Neuronal stem cell (in vitro differentiated cells): ENCODE results near the gene DDX3X.

Experiments used
- DNase-seq: peaks from one replicate; pipeline ENCODE4 v3.0.0-alpha.2; 2013; ENCODE audit warnings: low spot score
- H2AFZ ChIP-seq: one replicate; pipeline ENCODE4 v1.6.1; 2013; ENCODE audit warnings: mild to moderate bottlenecking, low read length, inconsistent platforms
- H2AK5ac ChIP-seq: 2 replicates; pipeline ENCODE4 v1.6.1; 2013; ENCODE audit warnings: low read depth, mild to moderate bottlenecking, inconsistent platforms, low read length, moderate library complexity, mixed read lengths
- H2BK120ac ChIP-seq: 2 replicates; pipeline ENCODE4 v1.6.1; 2013; ENCODE audit warnings: low read depth, mild to moderate bottlenecking, inconsistent platforms, low read length, moderate library complexity, mixed read lengths
- H2BK12ac ChIP-seq: one replicate; pipeline ENCODE4 v1.6.1; 2013; ENCODE audit warnings: low read length, inconsistent platforms
- H2BK15ac ChIP-seq: 2 replicates; pipeline ENCODE4 v1.6.1; 2013; ENCODE audit warnings: mild to moderate bottlenecking, low read length, inconsistent platforms, mixed read lengths
- H2BK5ac ChIP-seq: one replicate; pipeline ENCODE4 v1.6.1; 2013; ENCODE audit warnings: inconsistent platforms, mild to moderate bottlenecking, low read length, moderate library complexity
- H3K14ac ChIP-seq: one replicate; pipeline ENCODE4 v1.6.1; 2013; ENCODE audit warnings: low read length, inconsistent platforms
- H3K18ac ChIP-seq: 2 replicates; pipeline ENCODE4 v1.6.1; 2013; ENCODE audit warnings: low read length, inconsistent platforms
- H3K23ac ChIP-seq: 2 replicates; pipeline ENCODE4 v1.6.1; 2013; ENCODE audit warnings: low read depth, mild to moderate bottlenecking, mixed read lengths, low read length, inconsistent platforms; ENCODE audit not compliant: poor library complexity
- H3K27ac ChIP-seq: replicated peaks from 3 replicates; pipeline ENCODE4 v1.5.1; 2013; ENCODE audit warnings: low read length, inconsistent platforms
- H3K27me3 ChIP-seq, 3 experiments: 2 replicates each; pipeline ENCODE4 v1.6.1; 2013; ENCODE audit warnings: low read length in 3 of 3, mild to moderate bottlenecking in 2 of 3, inconsistent platforms in 1 of 3, low read depth in 1 of 3, mixed read lengths in 1 of 3, moderate library complexity in 1 of 3; ENCODE audit not compliant: control insufficient read depth in 3 of 3, insufficient read depth in 3 of 3
- H3K36me3 ChIP-seq, 2 donors: replicated peaks in 1 of 2; 2 replicates each; pipeline ENCODE4 v1.6.1; 2013; ENCODE audit warnings: low read length in 2 of 2; ENCODE audit not compliant: control insufficient read depth in 2 of 2, insufficient read depth in 2 of 2
- H3K4ac ChIP-seq: 2 replicates; pipeline ENCODE4 v1.6.1; 2013; ENCODE audit warnings: inconsistent platforms, mild to moderate bottlenecking, low read length, moderate library complexity
- H3K4me1 ChIP-seq, 2 donors: 1 replicate in 1 of 2; 2 replicates in 1 of 2; pipeline ENCODE4 v1.6.1; 2013; ENCODE audit warnings: low read length in 2 of 2, low read depth in 1 of 2; ENCODE audit not compliant: control insufficient read depth in 2 of 2, insufficient read depth in 1 of 2
- H3K4me2 ChIP-seq: one replicate; pipeline ENCODE4 v1.6.1; 2013; ENCODE audit warnings: mild to moderate bottlenecking, low read length, inconsistent platforms; ENCODE audit not compliant: insufficient read depth, poor library complexity, severe bottlenecking
- H3K4me3 ChIP-seq, 2 donors: 2 replicates each; pipeline ENCODE4 v1.5.1; 2013; ENCODE audit warnings: low read length in 2 of 2, mild to moderate bottlenecking in 2 of 2, inconsistent platforms in 1 of 2, moderate library complexity in 1 of 2
- H3K79me1 ChIP-seq: one replicate; pipeline ENCODE4 v1.6.1; 2013; ENCODE audit warnings: low read depth, mild to moderate bottlenecking, inconsistent platforms, low read length, moderate library complexity
- H3K9ac ChIP-seq: one replicate; pipeline ENCODE4 v1.6.1; 2013; ENCODE audit warnings: mild to moderate bottlenecking, low read depth, low read length, inconsistent platforms; ENCODE audit not compliant: poor library complexity
- H3K9me3 ChIP-seq, 2 donors: replicated peaks in 1 of 2; 2 replicates each; pipeline versions ENCODE3 to v1.6.1; 2013; ENCODE audit warnings: low read length in 2 of 2, mild to moderate bottlenecking in 2 of 2, inconsistent platforms in 1 of 2, low read depth in 1 of 2, mixed read lengths in 1 of 2, moderate library complexity in 1 of 2; ENCODE audit not compliant: control insufficient read depth in 2 of 2, insufficient read depth in 1 of 2
- H4K8ac ChIP-seq: one replicate; pipeline ENCODE4 v1.6.1; 2013; ENCODE audit warnings: low read depth, mild to moderate bottlenecking, inconsistent platforms, low read length, moderate library complexity
- H4K91ac ChIP-seq: one replicate; pipeline ENCODE4 v1.6.1; 2013; ENCODE audit warnings: low read length, low read depth, mild to moderate bottlenecking, inconsistent platforms; ENCODE audit not compliant: poor library complexity
- WGBS, 2 donors: extraction: QIAGEN DNeasy Blood & Tissue Kit; methylation state at CpG; one replicate each; pipeline ENCODE4 v1.1.7; 2013; ENCODE audit warnings: missing lambda C conversion rate in 2 of 2, mixed read lengths in 1 of 2; ENCODE audit not compliant: insufficient read length in 2 of 2, insufficient replicate concordance in 1 of 2; ENCODE audit errors: extremely low coverage in 2 of 2; 5-methylcytosine and 5-hydroxymethylcytosine counted together

DDX3X gene

DNA sequence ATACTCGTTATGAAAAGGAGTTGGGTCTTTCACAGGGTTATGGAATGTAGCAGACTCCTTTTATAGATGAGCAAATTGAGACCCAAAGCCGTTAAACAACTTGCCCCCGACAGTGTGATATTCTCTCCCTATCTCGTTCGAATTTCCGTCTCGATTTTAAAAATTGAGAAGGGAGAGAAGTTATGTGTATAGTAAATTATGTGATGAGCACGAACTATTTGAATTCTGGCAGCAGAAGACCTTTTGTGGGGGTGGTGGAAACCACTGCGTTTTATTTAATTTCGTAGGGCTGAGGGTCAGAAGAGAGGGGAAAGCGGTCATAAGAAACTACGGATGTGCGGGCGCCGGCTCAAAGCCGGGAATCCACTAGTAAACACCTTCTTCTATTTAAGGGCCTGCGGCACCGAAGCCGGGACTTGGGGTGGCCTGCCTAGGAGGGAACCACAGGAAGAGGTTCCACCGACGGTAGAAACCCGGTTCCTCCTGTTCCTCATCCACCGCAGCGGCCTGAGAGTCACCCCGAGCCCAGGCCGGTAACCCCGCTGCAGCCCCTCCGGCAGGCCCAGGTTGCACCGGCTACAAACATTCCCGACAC lies 1.5 kb upstream of the DDX3X start:
- Histone ChIP-seq H3K4me1 (peaks cover 2% of the 10 kb centered on the region in 2 donors), H3K27me3 (no peaks in the 10 kb centered on the region), H3K23ac (no peak overlapping the region), H3K18ac (peak overlapping the region; percentile 33), H4K8ac (no peak overlapping the region), H3K27ac (peak overlapping the region; percentile 88), H2BK12ac (no peak overlapping the region), H2BK15ac (no peak overlapping the region), H3K79me1 (no peaks in the 10 kb centered on the region), H3K4ac (no peak overlapping the region), H3K4me3 (peak overlapping the region; percentile 80 to 82), H4K91ac (no peak overlapping the region), H2BK120ac (no peak overlapping the region), H3K4me2 (peak overlapping the region; percentile 64), H2AK5ac (no peak overlapping the region), H2BK5ac (no peak overlapping the region), H3K36me3 (peaks cover 0 to 18% of the 10 kb centered on the region in 2 donors), H3K14ac (no peak overlapping the region), H2AFZ (peak overlapping the region; percentile 92), H3K9me3 (no peaks in the 10 kb centered on the region), H3K9ac (peak overlapping the region; percentile 79)
- no CpG with 5 or more reads among the region's 30 CpGs for WGBS, 2 donors
- DNase-seq = no peak

DNA sequence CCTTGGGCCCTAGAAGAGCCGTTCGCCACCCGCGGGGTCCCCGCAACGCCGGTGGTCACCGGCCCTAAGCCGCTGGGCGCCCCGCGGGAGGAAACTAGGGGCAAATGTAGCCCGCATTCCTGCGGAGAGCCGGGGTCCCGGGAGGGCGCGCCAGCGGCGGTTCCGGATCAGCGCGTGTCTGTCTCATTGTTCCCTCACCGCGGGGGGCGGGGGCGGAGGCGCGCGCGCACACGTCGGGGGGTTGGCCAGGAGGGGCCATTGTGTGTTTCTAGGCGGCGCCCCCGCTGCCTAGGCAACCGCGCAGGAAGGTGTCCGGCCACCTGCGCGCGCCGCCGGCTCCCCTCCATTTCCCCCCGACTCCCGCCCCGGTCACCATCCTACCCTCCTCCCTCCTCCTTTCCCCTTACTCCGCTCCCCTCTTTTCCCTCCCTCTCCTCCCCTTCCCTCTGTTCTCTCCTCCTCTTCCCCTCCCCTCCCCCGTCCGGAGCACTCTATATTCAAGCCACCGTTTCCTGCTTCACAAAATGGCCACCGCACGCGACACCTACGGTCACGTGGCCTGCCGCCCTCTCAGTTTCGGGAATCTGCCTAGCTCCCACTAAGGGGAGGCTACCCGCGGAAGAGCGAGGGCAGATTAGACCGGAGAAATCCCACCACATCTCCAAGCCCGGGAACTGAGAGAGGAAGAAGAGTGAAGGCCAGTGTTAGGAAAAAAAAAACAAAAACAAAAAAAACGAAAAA lies 789 bp upstream of the DDX3X start:
- no peak overlapping the region for H3K23ac ChIP-seq
- no peak overlapping the region for H4K8ac ChIP-seq
- peak overlapping the region; percentile 79 for H3K9ac ChIP-seq
- no peak overlapping the region for H2AK5ac ChIP-seq
- no peak overlapping the region for H2BK15ac ChIP-seq
- H3K14ac ChIP-seq = no peak overlapping the region
- no peak overlapping the region for H4K91ac ChIP-seq
- H3K27me3 ChIP-seq = no peaks in the 10 kb centered on the region
- peaks cover 0 to 24% of the 10 kb centered on the region in 2 donors for H3K36me3 ChIP-seq
- H2BK5ac ChIP-seq = peak overlapping the region; percentile 95
- H3K18ac ChIP-seq = peak overlapping the region; percentile 33
- no CpG with 5 or more reads among the region's 64 CpGs for WGBS, 2 donors
- no peak overlapping the region for H3K4ac ChIP-seq
- H3K4me2 ChIP-seq = peak overlapping the region; percentile 64
- DNase-seq = peak; percentile 87
- peak overlapping the region; percentile 80 to 92 for H3K4me3 ChIP-seq
- H3K9me3 ChIP-seq = no peaks in the 10 kb centered on the region
- peaks cover 2% of the 10 kb centered on the region in 2 donors for H3K4me1 ChIP-seq
- H2BK12ac ChIP-seq = no peak overlapping the region
- peak overlapping the region; percentile 92 for H2AFZ ChIP-seq
- no peaks in the 10 kb centered on the region for H3K79me1 ChIP-seq
- peak overlapping the region; percentile 99 for H3K27ac ChIP-seq
- H2BK120ac ChIP-seq = no peak overlapping the region

DNA sequence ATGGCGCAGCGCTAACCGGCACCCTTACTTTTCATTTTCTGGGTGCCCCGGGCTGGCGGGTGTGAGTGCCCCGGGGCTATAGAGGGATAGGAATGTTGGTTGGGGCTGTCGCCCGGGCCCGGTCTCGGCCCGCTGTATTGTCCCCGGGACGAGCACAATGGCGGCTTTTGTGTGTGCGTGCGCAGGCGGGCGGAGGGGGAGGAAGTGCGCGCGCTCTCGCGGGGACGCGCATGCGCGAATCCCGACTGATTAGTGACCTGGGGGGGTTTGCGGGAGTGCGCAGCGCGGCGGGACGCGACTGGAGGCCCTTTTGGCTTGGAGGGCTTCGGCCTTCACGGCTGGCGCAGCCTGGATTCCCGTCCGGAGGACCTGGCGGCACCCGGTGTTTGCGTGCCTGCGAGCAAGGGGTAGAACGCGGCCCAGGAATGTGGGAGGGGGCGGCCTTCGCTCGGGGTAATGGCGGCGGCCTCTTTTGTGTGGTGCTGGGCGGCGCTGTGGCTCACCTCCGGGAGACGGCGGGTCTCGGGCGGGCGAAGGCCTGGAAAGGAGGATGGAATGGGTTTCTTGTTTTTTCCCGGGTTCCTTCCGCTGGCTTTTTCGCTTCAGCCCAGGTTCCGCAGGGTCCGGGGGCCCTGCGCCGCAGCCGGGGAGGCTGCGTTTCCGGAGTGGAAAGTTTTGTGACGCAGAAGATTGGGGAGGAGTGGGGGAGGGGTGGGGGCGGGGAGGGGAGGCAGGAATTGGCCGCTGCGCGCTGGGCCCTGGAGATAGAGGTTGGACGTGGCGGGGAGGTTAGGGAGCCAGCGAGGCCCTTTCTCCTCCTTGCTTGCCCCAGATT lies 618 bp downstream of the DDX3X start:
- peak; percentile 70 for DNase-seq
- H3K4me3 ChIP-seq = peak overlapping the region; percentile 80 to 92

More for the DNA sequence above, 618 bp downstream of the DDX3X start:
- Histone ChIP-seq H3K27ac (peak overlapping the region; percentile 99), H4K8ac (no peak overlapping the region), H3K79me1 (no peaks in the 10 kb centered on the region), H2AFZ (peak overlapping the region; percentile 54), H2BK120ac (peak overlapping the region; percentile 87), H2AK5ac (peak overlapping the region; percentile 94), H2BK12ac (no peak overlapping the region), H3K14ac (peak overlapping the region; percentile 56), H2BK5ac (peak overlapping the region; percentile 95), H3K4me2 (peak overlapping the region; percentile 47), H2BK15ac (no peak overlapping the region), H3K27me3 (no peaks in the 10 kb centered on the region), H3K9me3 (no peaks in the 10 kb centered on the region), H3K23ac (peak overlapping the region; percentile 99), H4K91ac (peak overlapping the region; percentile 99), H3K18ac (peak overlapping the region; percentile 97), H3K4ac (no peak overlapping the region), H3K9ac (peak overlapping the region; percentile 95), H3K4me1 (peaks cover 2% of the 10 kb centered on the region in 2 donors), H3K36me3 (peaks cover 0 to 39% of the 10 kb centered on the region in 2 donors)
- WGBS, 2 donors = no CpG with 5 or more reads among the region's 77 CpGs
